IPS-11a (cell line): ENCODE data around the gene ABLIM1.

Experiments
- H3K4me3 ChIP-seq: one replicate; pipeline ENCODE4 v1.5.1; 2013; ENCODE audit warnings: low read depth, low read length, control low read depth

Gene ABLIM1

GRCh38 chr10:114427124-114427852 is 230.8 kb downstream of the ABLIM1 start:
- H3K4me3 ChIP-seq = no peak overlapping the region

GRCh38 chr10:114426476-114426875 is 231.6 kb downstream of the ABLIM1 start:
- H3K4me3 ChIP-seq = no peak overlapping the region

- H3K4me3 ChIP-seq = no peak overlapping the region
These were observed 237.1 kb downstream of the ABLIM1 start for GRCh38 chr10:114420811-114421485.

GRCh38 chr10:114418109-114418508 is 240.0 kb downstream of the ABLIM1 start:
- H3K4me3 ChIP-seq = no peak overlapping the region

- H3K4me3 ChIP-seq = no peak overlapping the region
These were observed 244.9 kb downstream of the ABLIM1 start for GRCh38 chr10:114412907-114413797.

GRCh38 chr10:114408968-114409444 is 249.1 kb downstream of the ABLIM1 start:
- H3K4me3 ChIP-seq = no peak overlapping the region

GRCh38 chr10:114408112-114408967 is 249.7 kb downstream of the ABLIM1 start:
- no peak overlapping the region for H3K4me3 ChIP-seq

- H3K4me3 ChIP-seq = no peak overlapping the region
These were observed 251.6 kb downstream of the ABLIM1 start for GRCh38 chr10:114406455-114406854.

- peak overlapping the region; percentile 51 for H3K4me3 ChIP-seq
These were observed 253.1 kb downstream of the ABLIM1 start for GRCh38 chr10:114405011-114405350.

GRCh38 chr10:114404171-114405010 is 253.7 kb downstream of the ABLIM1 start, which contains the start of gene AFAP1L2:
Gene AFAP1L2 (minus strand): TSS chr10:114404502. CDS start chr10:114404455, 47 bp downstream.
- H3K4me3 ChIP-seq = peak within 1 kb of the TSS; percentile 51

GRCh38 chr10:114403541-114404161 is 254.4 kb downstream of the ABLIM1 start:
- H3K4me3 ChIP-seq = peak overlapping the region; percentile 51

GRCh38 chr10:114402871-114403540 is 255.1 kb downstream of the ABLIM1 start:
- peak overlapping the region; percentile 51 for H3K4me3 ChIP-seq

- no peak overlapping the region for H3K4me3 ChIP-seq
These were observed 255.8 kb downstream of the ABLIM1 start for GRCh38 chr10:114402233-114402632.

- no peak overlapping the region for H3K4me3 ChIP-seq
These were observed 256.8 kb downstream of the ABLIM1 start for GRCh38 chr10:114401195-114401791.

- H3K4me3 ChIP-seq = no peak overlapping the region
These were observed 258.0 kb downstream of the ABLIM1 start for GRCh38 chr10:114400091-114400490.

GRCh38 chr10:114399576-114399975 is 258.5 kb downstream of the ABLIM1 start:
- no peak overlapping the region for H3K4me3 ChIP-seq

- no peak overlapping the region for H3K4me3 ChIP-seq
These were observed 259.3 kb downstream of the ABLIM1 start for GRCh38 chr10:114398587-114399331.
